PC-3 (cell line): Measurements from ENCODE around the gene STAT3. TPM values are rescaled to one million over a fixed set of nuclear protein-coding genes. Genes with fewer than 3 reads are reported as not detected.
"Not testable (repeated sequence)": the region's sequence is repeated elsewhere in the genome, so short reads cannot be mapped to it uniquely, and the experiment has no call there.

ENCODE experiments used
- ATAC-seq: fragments of 200-7000 bp; cut with Tn5 transposase; 2 replicates; pipeline ENCODE4 v1.9.1; 2020; ENCODE audit warnings: mild to moderate bottlenecking, moderate library complexity
- BruUV-seq: library from RNA; stranded (reverse); fragments of 400-500 nt; replicated peaks from 2 replicates; lab custom pipeline; 2021; lab: Mats Ljungman, UMichigan
- CTCF ChIA-PET: fragments of 300-600 bp; sonication (Branson Sonifier 250); formaldehyde crosslinking; loops from one replicate; lab custom pipeline; 2022; ENCODE audit warnings: antibody characterized with exemption; lab: Charles Lee
- POLR2A ChIA-PET: fragments of 300-600 bp; sonication (Branson Sonifier 250); formaldehyde crosslinking; loops from one replicate; lab custom pipeline; 2022; ENCODE audit warnings: antibody characterized with exemption; ENCODE audit not compliant: unreplicated experiment; lab: Charles Lee
- DNase-seq: peaks from one replicate; pipeline ENCODE4 v3.0.0-alpha.2; 2015
- H2AFZ ChIP-seq: fragments of 300-600 bp; sonication (generic); 2 replicates; pipeline ENCODE4 v1.6.0; 2016; ENCODE audit warnings: antibody characterized with exemption, low read length
- H3F3A ChIP-seq: fragments of 300-600 bp; sonication (generic); one replicate; pipeline ENCODE4 v1.6.0; 2017; ENCODE audit warnings: antibody characterized with exemption, low read length, control low read depth, mild to moderate bottlenecking; ENCODE audit not compliant: unreplicated experiment
- H3K27ac ChIP-seq: fragments of 300-600 bp; sonication (generic); 2 replicates; pipeline ENCODE4 v1.5.1; 2016; ENCODE audit warnings: mild to moderate bottlenecking, low read length
- H3K27me3 ChIP-seq: fragments of 300-600 bp; sonication (generic); 2 replicates; pipeline ENCODE4 v1.6.1; 2016; ENCODE audit warnings: low read length, mixed read lengths
- H3K36me3 ChIP-seq: fragments of 300-600 bp; sonication (generic); 2 replicates; pipeline ENCODE4 v1.6.1; 2016; ENCODE audit warnings: low read depth, mixed run types, low read length, mixed read lengths
- H3K4me1 ChIP-seq: fragments of 300-600 bp; sonication (generic); 2 replicates; pipeline ENCODE4 v1.5.1; 2016; ENCODE audit warnings: low read length; ENCODE audit not compliant: insufficient read depth
- H3K4me2 ChIP-seq: fragments of 300-600 bp; sonication (generic); 2 replicates; pipeline ENCODE4 v1.6.0; 2016; ENCODE audit warnings: low read length
- H3K4me3 ChIP-seq: fragments of 300-600 bp; sonication (generic); 2 replicates; pipeline ENCODE4 v1.5.1; 2016; ENCODE audit warnings: mild to moderate bottlenecking, low read length, mixed read lengths
- H3K79me2 ChIP-seq: fragments of 300-600 bp; sonication (generic); 2 replicates; pipeline ENCODE4 v1.6.1; 2017; ENCODE audit warnings: low read length, mixed read lengths
- H3K9ac ChIP-seq: fragments of 300-600 bp; sonication (generic); 2 replicates; pipeline ENCODE4 v1.6.0; 2016; ENCODE audit warnings: mild to moderate bottlenecking, low read length
- H3K9me2 ChIP-seq: fragments of 300-600 bp; sonication (generic); replicated peaks from 2 replicates; pipeline ENCODE4 v1.6.1; 2016; ENCODE audit warnings: mixed run types, low read length, mixed read lengths
- H3K9me3 ChIP-seq: fragments of 300-600 bp; sonication (generic); 2 replicates; pipeline ENCODE4 v1.6.1; 2016; ENCODE audit warnings: low read length, mixed read lengths
- H4K20me1 ChIP-seq: fragments of 300-600 bp; sonication (generic); 2 replicates; pipeline ENCODE4 v1.6.1; 2016; ENCODE audit warnings: low read length, mixed read lengths
- CTCF ChIP-seq: fragments of 300-600 bp; sonication (generic); conservative IDR thresholded peaks from 2 replicates; pipeline ENCODE4 v1.5.1; 2017; ENCODE audit warnings: antibody characterized with exemption, low read depth, mild to moderate bottlenecking, low read length
- EZH2 ChIP-seq: fragments of 300-600 bp; sonication (generic); IDR thresholded peaks from one replicate; pipeline ENCODE4 v1.6.1; 2017; ENCODE audit warnings: antibody characterized with exemption, mild to moderate bottlenecking, low read length; ENCODE audit not compliant: unreplicated experiment
- EZH2phosphoT487 ChIP-seq: fragments of 300-600 bp; sonication (generic); IDR thresholded peaks from 2 replicates; pipeline ENCODE4 v1.6.1; 2018; ENCODE audit warnings: mild to moderate bottlenecking, antibody characterized with exemption, low read length, borderline replicate concordance
- intact Hi-C: fragments of 100-400 bp; cut with micrococcal nuclease; formaldehyde crosslinking; loops from 2 replicates; pipeline ENCODE4 v1.9.0; 2023
- total RNA-seq: library from RNA; depleted of rRNA; stranded (reverse); fragments of >200 nt; gene quantifications from 2 replicates; pipeline ENCODE4 v1.2.3, GENCODE V29; 2014

Gene STAT3
- total RNA-seq, 1 experiment from 2014 or later = not detected

DNA sequence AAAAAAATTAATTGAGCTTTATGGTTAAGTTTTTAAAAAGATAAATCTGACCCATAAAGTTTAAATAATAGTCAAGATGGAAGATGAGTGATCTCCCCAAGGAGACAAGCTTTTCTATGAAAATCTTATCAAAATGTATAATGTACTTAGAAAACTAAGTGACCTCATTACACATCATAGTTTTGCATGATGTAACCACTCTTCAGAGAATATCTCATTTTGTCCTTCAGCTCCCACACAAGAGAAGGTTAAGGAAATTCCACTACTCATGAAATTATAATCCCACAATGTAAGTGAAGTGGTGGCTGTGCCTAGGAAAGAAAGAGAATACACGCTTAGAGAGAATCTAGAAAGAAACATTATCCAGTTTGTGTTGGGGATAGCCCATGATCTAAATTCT, 14.3 kb downstream of the STAT3 start:
- Histone ChIP-seq H3K79me2 (no peaks in the 10 kb centered on the region), H3K9me2 (no peaks in the 10 kb centered on the region), H3K36me3 (no peaks in the 10 kb centered on the region), H3K4me2 (no peak overlapping the region), H3K27me3 (no peaks in the 10 kb centered on the region), H3K9ac (no peak overlapping the region), H3K4me1 (no peaks in the 10 kb centered on the region), H3F3A (no peaks in the 10 kb centered on the region), H3K9me3 (no peaks in the 10 kb centered on the region), H3K4me3 (no peak overlapping the region), H2AFZ (no peak overlapping the region), H4K20me1 (no peaks in the 10 kb centered on the region), H3K27ac (no peak overlapping the region)
- no TSS peak for BruUV-seq
- POLR2A ChIA-PET = no interaction called here
- ATAC-seq (no peak), DNase-seq (no peak)
- TF ChIP-seq EZH2phosphoT487 (no peak), CTCF (no peak), EZH2 (no peak)
- CTCF ChIA-PET = no interaction called here
- intact Hi-C loops = no loop called here

DNA sequence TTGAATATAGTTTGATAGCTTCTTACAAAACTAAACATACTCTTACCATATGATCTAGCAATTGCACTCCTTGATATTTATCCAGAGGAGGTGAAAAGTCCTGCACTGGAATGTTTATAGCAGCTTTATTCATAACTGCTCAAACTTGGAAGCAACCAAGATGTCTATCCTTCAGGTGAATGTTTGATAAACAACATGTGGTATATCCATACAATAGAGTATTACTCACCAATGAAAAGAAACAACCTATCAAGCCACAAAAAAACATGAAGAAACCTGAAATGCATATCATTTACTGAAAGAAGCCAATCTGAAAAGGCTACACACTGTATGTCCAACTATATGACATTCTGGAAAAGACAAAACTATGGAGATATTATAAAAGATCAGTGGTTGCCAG, 16.1 kb downstream of the STAT3 start:
- Histone ChIP-seq H3K27ac (no peak overlapping the region), H4K20me1 (no peaks in the 10 kb centered on the region), H3K4me2 (no peak overlapping the region), H3K9ac (no peak overlapping the region), H2AFZ (no peak overlapping the region), H3F3A (no peaks in the 10 kb centered on the region), H3K4me1 (no peaks in the 10 kb centered on the region), H3K79me2 (no peaks in the 10 kb centered on the region), H3K36me3 (no peaks in the 10 kb centered on the region), H3K9me3 (no peaks in the 10 kb centered on the region), H3K9me2 (no peaks in the 10 kb centered on the region), H3K4me3 (no peak overlapping the region), H3K27me3 (no peaks in the 10 kb centered on the region)
- BruUV-seq = no TSS peak
- CTCF ChIA-PET = no interaction called here
- POLR2A ChIA-PET = no interaction called here
- DNase-seq (no peak), ATAC-seq (no peak)
- intact Hi-C loops = no loop called here
- TF ChIP-seq EZH2phosphoT487 (no peak), CTCF (no peak), EZH2 (no peak)

DNA sequence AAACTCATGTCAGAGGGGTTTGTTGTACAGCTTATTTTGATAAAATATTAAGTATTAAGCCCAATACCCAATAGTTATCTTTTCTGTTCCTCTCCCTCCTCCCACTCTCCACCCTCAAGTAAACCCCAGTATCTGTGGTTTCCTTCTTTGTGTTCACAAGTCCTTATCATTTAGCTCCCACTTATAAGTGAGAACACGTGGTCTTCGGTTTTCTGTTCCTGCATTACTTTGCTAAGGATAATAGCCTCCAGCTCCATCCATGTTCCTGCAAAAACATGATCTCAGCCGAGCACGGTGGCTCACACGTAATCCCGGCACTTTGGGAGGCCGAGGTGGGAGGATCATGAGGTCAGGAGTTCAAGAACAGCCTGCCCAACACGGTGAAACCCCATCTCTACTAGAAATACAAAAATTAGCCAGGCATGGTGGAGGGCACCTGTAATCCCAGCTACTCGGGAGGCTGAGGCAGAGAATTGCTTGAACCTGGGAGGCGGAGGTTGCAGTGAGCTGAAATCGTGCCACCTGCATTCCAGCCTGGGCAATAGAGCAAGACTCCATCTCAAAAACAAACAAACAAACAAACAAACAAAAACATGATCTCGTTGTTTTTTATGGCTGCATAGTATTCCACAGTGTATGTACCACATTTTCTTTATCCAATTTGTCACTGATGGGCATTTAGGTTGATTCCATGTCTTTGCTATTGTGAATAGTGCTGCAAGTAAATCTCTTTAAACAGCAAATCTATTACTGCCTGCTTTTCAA, 19.3 kb downstream of the STAT3 start:
- H2AFZ ChIP-seq, H3K4me1 ChIP-seq, H3K4me2 ChIP-seq, H4K20me1 ChIP-seq, H3K9me2 ChIP-seq, H3K79me2 ChIP-seq, H3K4me3 ChIP-seq, POLR2A ChIA-PET, H3K9me3 ChIP-seq, CTCF ChIA-PET, H3K27ac ChIP-seq, BruUV-seq, H3K27me3 ChIP-seq, H3F3A ChIP-seq, DNase-seq, H3K36me3 ChIP-seq, H3K9ac ChIP-seq, ATAC-seq, intact Hi-C loops: not testable (repeated sequence)

DNA sequence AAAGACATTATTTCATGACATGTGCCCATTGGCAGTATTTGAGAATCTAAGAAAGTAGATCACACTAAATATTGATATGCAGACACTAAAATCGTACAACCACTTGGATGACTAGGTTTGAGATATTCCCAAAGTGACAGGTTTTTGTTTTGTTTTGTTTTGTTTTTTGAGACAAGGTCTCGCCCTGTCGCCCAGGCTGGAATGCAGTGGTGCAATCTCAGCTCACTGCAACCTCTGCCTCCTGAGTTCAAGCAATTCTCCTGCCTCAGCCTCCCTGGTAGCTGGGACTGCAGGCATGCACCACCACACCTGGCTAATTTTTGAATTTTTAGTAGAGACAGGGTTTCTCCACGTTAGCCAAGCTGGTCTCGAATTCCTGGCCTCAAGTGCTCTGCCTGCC, 19.9 kb downstream of the STAT3 start:
- POLR2A ChIA-PET, intact Hi-C loops, H3K9me2 ChIP-seq, H3F3A ChIP-seq, H2AFZ ChIP-seq, CTCF ChIA-PET, H3K9me3 ChIP-seq, H4K20me1 ChIP-seq, ATAC-seq, H3K4me2 ChIP-seq, H3K79me2 ChIP-seq, DNase-seq, H3K27me3 ChIP-seq, BruUV-seq, H3K27ac ChIP-seq, H3K36me3 ChIP-seq, H3K4me3 ChIP-seq, H3K9ac ChIP-seq, H3K4me1 ChIP-seq: not testable (repeated sequence)

- BruUV-seq, DNase-seq, H3F3A ChIP-seq, H3K9me2 ChIP-seq, POLR2A ChIA-PET, H2AFZ ChIP-seq, H3K4me1 ChIP-seq, ATAC-seq, H3K36me3 ChIP-seq, H3K4me2 ChIP-seq, H3K79me2 ChIP-seq, H3K27ac ChIP-seq, H3K27me3 ChIP-seq, H3K4me3 ChIP-seq, H3K9ac ChIP-seq, H4K20me1 ChIP-seq, CTCF ChIA-PET, H3K9me3 ChIP-seq, intact Hi-C loops: not testable (repeated sequence)
Observed at GRCh38 chr17:42366176-42367023, 21.8 kb downstream of the STAT3 start.
